CD4-positive, alpha-beta T cell treated with Interleukin-15 for 4 hours (primary cell): ENCODE measurements around the gene POGK.
A peak's percentile ranks its signal among the peaks of the same experiment; 100 is the strongest.
"Not testable (repeated sequence)": the region's sequence is repeated elsewhere in the genome, so short reads cannot be mapped to it uniquely, and the experiment has no call there.

ENCODE experiments used
- DNase-seq: peaks from one replicate; pipeline ENCODE4 v3.0.0-alpha.2; 2020; ENCODE audit warnings: low spot score

Gene POGK

DNA sequence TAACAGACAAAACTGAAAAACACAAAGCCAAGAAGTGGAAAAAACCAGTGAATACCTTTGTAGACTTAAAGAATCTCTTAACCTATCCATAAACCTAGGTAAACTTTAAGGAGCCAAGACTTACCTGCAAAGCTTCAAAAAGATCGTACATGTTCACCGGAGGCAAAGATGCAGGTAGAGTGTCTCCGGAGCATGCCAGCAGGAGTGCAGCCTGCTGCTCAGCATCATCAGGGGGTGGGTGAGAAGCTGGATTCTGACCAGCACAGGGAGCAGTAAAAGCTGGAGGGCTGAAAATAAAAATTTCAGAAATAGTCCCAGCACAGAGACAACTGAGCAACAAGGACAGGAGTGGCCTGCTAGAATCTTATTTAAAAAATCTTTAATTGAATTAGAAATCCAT lies 18.7 kb downstream of the POGK start:
- no peak for DNase-seq

DNA sequence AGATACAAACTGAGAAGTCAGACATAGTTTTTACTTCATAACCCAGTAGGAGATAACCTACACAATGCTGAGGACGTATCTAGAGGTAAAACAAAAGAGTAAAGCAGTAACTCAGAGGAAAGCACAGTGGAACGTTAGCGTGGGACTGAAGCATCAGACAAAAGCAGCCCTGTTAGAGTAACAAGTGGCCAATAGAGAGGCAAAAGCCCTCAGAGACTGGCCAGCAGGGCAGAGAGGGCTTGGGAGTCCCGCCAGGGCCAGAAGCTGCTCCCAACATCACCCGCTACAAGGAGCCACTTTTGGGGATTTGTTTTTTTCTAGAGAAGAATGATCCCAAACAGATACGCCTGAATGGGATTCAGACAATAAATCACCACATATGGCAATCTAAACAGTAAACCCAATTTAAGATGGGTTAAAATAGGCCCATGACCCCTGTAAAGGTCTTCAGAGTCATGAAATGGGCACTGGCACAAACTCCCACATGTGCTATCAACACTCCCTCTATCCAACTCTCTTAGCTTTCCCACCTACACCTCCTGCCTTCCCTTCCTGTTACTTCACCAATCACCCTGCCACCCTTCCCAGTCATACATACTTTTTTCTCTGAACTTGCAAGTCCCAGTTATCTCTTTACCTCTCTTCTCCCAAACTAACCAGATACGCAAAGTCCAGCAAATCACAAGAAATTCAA lies 19.6 kb downstream of the POGK start:
- no peak for DNase-seq

DNA sequence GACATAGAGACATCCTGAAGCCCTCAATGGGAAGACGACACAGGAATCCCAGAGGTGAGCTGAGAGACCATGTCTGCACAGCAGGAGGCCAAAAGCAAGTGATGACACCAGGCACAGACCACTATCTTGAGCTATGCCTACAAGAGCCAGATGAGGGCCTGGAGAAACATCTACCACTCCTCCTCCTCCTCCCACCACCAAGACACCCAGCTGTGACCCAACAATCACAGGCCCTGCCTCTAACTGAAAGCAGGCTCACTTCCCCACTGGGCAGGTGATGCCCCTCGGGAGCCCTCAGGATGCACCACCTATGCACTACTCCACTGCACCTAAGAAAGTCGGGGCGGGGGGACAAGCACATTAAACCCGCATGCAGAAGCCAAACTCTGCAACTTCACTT lies 20.3 kb downstream of the POGK start:
- DNase-seq: no peak

DNA sequence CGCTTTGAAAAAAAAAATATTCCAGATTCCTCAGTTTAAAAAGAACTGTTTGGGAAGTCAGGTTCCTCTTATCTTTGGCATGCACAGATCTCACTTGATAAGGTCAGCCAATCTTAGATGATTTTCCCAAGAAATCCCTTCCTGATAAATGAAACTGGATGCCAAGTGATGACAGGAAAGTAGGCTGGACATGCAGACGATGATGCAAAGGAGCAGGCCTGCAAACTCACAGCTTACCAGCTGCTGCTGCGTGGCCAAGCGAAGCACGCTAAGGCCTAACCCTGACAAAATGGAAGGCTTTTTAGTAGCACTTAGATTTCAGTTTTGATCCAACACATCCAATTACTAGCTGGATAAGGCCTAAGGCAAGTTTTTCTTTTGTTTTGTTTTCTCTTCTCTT lies 26.7 kb downstream of the POGK start:
- DNase-seq: no peak

DNA sequence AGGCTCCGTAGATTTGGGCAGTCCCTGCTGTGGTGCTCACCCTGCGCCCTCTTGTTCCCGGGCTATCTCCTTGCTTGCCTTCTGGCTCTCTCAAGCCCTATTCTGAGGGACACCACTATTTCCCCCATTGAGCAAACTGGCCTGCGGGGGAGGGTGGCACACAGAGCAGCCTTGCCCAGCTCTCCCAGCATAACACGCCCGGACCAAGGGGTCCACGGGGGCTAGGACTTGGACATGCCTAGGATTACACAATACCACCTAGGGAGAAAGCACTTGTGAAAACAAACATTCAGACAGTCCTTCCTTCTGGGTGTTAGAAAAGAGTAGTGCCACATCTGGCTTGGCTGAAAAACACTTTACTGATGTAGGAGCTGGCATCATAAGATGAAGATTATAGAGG lies 29.4 kb downstream of the POGK start:
- no peak for DNase-seq

DNA sequence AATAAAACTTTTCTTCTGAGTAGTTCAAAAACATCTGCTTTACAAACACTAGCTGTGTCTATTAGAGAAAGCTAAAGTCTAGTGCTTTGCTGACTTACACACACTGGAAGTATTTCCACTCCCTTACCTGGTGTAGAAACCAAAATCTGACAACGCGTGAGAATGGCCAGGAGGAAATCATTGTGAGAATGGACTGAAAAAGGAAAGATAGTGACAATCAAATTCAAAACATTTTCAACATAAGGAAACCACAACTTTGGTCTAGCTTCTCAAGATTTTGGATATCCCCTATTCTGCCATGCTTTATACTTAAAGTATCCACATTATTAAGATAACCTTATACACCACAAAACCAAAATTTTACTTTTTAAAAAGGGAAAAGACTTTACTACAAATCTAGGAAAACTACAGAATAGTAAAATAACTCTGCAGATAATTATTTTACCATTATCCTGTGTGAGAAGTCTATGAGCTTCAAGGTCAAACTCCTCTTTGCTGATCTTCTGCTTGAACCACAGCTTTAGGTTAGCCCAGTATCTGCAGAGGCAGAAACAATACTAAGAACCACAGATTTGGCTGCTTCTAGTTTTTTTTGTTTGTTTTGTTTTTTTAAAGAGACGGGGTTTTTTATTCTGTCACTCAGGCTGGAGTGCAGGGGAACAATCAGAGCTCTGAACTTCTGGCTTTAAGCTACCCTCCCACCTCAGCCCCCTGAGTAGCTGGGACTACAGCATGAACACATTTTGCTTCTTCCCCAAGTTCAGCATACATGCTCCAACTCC lies 30.2 kb downstream of the POGK start:
- no peak for DNase-seq

DNA sequence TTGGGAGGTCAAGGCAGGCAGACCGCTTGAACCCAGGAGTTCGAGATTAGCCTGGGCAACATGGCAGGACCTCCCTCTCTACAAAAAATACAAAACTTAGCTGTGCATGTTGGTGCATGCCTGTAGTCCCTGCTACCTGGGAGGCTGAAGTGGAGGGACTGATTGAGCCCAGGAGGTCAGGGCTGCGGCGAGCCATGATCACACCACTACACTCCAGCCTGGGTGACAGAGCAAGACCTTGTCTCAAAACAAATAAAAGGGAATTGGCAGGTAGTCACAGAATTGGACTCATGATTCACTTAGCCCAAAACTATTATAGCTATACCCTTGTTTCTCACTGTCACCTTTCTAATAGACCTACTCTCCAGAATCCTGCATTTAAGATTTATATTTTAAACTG lies 31.3 kb downstream of the POGK start:
- no peak for DNase-seq

DNA sequence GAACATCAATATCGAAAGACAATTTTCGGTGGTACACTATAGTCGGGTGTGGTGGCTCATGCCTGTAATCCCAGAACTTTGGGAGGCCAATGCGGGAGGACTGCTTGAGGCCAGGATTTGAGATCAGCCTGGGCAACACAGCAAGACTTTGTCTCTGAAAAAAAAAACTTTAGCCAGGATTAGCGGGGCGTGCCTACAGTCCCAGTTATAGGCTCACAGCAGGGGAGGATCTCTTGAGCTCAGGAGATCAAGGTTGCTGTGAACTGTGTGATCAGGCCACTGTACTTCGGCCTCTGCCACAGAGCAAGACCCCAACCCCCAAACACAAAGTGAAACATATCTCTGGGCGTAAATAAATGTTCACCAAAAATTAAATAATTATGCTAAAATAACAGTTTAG lies 35.2 kb downstream of the POGK start:
- DNase-seq: no peak

DNA sequence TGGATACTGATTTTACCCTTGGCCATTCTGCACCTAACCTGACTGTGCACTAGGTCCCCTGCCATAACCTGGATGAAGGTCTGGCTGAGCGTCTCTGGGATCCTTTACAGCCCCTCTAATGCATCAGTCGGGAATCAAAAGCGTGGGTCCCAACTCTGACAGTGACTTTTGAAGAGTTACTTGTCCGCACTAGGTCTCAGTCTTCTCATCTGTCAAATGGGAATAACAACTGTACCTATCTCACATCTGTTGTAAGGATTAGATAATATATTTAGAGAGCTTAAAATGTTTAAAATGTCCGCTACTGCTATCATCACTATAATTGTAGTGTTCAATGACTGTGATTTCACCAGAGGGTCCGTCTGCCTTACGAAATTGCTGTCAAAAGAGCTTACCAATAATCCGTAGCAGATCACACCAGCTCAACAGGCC lies 36.0 kb downstream of the POGK start:
- DNase-seq: no peak

DNA sequence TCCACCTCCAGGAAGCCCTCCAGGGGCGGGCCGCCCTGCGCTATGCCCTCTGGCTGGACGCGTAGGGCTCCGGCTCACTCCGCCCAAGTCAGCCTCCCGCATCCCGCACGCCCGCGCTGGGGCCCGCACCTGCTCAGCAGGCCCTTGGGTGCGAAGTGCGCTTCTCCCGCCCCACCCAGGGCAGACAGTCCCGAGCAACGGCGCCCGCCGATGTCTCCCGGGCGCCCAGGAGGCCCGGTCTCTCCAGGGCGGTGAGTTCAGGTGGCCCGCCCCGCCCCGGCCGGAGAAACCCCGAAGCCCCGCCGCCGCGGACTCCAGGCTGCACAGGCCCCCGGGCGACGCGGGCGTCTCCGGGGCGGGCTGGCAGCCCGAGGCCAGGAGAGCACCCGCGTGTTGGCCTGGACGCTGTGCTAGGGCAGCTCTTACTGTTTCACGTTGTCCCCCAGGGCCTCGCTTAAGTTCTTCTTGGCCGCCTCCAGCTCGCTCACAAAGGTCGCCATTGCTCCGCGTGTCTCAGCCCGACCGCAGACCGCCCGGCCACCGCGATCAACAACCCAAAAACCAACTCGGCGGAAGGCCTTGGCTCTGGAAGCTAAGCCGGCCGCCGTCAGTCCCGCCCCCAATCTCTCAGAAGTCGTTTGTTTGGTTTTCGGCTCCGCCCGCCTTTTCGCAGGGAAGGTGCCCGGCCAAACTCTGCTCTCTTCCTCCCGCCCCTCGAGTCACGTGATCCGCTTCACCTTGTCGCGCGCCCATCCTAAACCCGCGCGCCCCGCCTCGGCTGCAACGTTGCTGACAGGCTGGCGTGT lies 36.7 kb downstream of the POGK start, which contains the start of gene TADA1:
Gene TADA1 (minus strand): TSS at position 531 of the 806 bp plus-strand sequence. CDS start 31 bp downstream, at position 500.
- DNase-seq: peak; percentile 97

DNA sequence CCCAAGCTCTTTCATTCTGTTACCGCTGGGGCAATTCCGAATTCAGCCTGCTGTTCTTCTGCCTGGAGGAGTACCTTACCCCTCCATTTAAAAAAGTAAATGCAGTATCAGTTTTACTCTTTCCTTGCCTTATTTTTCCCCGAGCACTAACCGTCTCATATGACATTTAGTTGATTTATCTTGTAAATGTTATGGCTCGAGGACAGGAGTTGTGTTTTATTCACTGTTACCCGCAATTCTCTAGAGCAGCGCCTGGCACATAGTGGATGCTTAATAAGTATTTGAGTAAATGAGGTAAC lies 37.2 kb downstream of the POGK start:
- DNase-seq: no peak

DNA sequence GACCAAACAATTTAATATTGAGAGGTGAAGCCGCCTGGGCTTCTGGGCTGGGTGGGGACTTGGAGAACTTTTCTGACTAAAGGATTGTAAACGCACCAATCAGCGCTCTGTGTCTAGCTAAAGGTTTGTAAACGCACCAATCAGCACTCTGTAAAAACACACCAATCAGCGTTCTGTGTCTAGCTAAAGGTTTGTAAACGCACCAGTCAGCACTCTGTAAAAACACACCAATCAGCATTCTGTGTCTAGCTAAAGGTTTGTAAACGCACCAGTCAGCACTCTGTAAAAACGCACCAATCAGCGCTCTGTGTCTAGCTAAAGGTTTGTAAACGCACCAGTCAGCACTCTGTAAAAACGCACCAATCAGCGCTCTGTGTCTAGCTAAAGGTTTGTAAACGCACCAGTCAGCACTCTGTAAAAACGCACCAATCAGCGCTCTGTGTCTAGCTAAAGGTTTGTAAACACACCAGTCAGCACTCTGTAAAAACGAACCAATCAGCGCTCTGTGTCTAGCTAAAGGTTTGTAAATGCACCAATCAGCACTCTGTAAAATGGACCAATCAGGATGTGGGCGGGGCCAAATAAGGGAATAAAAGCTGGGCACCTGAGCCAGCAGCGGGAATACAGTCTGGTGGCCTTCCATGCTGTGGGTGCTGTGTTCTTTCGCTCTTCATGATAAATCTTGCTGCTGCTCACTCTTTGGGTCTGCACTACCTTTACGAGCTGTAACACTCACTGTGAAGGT lies 39.1 kb downstream of the POGK start:
- DNase-seq: not testable (repeated sequence)

DNA sequence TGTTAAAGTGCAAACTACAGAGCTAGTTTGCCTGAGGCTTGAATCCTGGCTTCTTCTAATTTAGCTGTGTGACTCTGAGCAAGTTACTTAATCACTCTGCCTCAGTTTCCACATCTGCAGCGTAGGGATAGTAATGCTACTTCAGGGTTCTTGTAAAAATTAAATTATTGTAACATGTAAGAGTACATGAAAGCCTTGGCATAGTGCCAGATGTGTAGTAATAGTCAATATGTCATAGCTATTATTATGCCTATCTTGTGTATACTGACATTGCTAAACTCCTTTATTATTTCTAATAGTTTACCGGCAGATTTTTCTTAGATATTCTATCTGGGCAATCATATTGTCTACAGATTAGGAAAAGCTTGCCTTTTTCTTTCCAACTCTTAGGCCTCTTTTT lies 43.6 kb downstream of the POGK start:
- no peak for DNase-seq

DNA sequence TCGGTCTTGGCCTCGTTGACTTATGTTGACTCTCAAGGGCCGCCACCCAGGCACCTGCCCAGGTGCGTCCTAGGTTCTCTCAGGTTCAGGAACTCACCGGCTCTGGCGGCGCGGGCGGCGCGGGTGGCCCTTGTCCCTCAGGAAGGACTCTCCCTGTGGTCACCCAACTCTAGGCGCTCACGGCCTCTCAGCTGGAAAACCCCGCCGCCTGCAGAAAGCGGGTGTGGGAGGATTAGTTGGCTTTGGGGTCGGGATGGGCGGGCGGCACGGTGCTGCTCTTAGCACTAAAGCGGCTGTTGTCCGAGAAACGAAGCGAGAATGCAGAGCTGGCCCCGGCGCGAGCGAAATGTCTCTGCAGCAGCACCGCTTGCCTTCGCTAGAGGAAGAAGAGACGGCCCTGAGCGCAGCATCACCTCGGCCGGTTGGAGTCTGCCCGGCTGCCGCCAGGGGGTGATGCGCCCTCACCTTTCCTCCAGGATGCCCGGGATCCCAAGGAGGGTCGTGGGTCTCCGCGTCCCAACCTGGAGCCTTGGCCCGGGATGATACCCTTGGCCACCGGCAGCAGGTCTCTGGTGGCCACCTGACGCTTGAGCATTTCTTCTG lies 44.9 kb downstream of the POGK start:
- DNase-seq: no peak

DNA sequence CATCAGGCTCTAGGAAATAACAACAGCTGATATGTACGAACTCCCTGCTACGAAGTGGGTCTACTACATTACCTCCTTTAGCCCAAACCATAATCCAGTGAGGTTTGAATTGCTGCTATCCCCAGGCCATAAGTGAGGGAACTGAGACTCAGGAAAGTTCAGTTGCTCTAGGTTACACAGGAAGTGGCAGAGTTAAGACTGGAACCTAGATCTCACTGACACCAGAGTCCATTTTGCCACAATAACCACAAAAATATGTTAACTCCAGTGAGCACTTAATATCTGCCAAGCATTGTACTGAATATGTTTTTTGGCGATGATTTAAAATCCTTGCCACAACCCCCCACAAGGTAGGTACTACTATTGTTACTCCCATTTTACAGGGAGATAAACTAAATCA lies 45.7 kb downstream of the POGK start:
- DNase-seq: no peak

DNA sequence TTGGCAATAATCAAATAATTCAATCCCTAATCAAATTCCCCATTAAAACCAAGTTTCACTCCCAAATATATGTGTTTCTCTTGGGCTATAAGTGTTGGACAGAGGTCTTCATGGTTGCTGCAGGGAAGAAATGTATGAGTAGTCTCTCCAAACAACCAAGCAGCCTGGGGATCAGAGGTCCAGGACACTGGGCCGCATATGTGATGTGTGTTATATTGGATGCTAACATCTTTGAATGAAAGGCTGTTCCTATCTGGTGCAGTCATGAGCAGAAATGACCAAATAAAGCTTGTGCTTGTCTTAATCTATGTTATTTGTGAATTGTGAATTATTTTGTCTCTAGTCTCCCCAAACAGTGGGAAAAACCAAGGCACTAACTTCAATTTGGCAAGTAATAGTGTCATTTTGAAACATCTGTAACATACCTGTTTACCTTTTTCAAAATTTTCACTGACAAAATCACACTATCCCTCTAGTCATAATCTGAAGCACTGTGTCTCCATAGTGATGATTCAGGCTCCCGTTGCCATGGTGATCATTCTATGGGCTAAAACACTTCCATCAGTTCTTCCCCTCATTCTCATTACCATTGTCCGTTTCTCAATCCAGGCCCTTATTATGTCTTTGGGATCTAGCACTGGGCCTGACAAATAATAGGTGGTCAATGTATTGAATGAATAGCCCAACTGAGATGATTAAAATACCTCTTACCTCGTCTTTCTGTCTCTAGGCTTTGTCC lies 49.3 kb downstream of the POGK start:
- DNase-seq: no peak

DNA sequence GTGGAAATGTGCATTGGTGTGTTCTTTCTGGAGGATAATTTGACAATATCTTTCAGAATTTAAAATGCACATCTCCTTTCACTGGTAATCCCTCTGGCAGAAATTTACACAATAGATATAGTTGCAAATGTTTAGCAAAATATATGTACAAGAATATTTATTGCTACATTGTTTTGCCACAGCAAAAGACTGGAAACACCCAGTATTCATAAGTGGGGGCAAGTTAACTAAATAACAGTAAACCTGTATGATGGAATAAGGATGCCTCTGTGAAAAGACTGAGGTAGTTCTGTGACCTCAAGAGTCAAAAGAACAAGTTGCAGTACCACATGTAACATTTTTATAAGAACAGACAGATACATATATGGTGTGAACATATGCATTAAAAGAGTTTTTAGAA lies 50.5 kb downstream of the POGK start:
- DNase-seq: no peak

DNA sequence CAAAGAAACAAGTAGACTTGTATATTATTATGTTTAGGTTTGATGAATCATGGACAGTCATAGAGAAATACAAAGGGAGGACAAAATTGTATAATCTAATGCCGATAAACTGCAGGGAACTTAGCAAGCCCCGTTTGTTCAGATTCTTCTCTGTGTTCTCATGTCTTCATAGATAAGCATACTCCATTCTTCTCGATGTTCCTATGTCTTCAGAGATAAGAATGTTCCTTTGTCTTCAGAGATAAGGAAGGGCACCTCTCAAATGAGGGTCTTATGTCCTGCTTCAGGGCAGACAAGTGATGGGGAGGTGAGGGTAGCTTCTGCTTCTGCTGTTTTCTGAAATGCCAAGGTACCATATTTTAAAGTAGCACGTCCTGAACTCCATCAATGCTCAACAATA lies 56.5 kb downstream of the POGK start:
- no peak for DNase-seq

DNA sequence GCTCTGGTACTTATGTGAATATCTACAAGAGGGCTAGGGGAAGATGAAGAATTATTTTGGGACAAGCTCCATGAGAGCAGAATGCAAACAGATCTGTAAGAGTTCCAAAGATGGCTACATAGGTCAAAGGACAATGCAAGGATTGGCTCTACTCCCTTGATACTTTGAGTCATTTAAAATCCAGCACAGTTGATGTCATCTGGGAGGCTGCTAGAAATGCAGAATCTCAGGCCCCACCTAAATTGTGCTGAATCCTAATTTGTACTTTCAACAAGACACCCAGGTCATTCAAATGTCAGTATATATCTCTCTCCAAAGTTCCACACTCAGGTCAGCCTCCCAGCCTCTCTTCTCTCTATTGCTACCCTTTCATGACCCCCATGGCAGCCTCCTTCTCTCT lies 60.5 kb downstream of the POGK start:
- no peak for DNase-seq

DNA sequence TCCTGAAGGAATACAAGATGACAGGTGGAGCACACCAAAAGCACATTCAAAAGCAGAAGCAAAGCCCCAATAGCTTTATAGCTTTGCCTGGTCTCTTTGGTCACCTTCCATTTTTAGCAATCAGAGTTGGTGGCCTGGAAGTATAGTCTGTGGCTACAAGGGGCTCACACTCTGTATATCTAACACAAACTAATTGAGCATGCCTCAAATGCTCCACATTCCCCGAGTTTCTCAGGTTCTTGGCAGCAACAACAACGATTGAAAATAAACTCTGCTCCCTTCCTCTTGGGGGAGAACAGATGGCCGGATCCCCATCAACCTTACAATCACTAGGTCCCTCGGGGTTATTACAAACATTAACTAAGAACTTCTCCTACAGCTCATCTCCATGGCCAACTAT lies 61.7 kb downstream of the POGK start:
- no peak for DNase-seq

DNA sequence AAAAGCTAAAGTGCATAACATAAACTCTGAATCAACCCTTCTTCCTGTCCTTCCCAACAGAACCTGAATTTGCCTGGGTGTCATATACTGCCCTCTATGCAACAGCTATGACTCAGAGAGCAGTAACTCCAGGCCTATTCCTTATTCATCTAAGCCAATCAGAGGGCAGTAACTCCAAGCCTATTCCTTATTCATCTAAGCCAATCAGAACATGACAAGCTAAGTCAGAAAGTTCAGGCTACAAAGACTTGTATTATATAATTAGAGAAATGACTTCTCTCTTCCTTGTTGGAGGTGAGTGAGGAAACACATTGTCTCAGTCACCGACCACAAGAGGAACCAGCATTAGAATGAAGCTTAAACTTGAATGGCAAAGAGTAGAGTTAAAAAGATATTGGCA lies 63.0 kb downstream of the POGK start:
- DNase-seq: no peak
